ENCODE measurements around the gene NKPD1. TPM values are rescaled to one million over a fixed set of nuclear protein-coding genes. Genes with fewer than 3 reads are reported as not detected.

The NKPD1 gene
- total and polyA plus RNA-seq, 9 donors: 0.12 to 0.38 (median 0.16) TPM

DNA sequence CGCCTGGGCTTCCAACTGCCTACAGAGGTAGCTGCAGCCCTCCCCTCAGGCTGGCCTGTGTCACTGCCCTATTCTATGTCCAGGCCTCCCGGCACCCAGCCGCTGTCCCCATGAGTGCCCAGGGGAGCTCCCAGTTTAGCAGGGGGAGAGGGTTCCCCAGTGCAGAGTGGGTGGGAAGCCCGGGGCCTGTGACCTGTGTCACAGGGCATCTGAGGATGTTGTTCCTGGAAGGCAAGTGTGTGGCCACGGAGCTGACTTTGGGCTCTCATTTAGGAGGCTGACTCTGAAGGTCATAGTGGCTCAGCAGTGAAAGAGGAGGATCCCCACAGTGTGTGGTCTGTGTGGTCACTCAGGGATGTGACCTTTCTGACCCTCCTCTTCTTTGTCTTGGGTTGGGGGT lies 42.7 kb downstream of the NKPD1 start:
- Histone ChIP-seq H3K4me3 (ENCODE audit: low read length) (no peak overlapping the region), H3K27ac (ENCODE audit: low read length) (no peak overlapping the region), H3K27me3 (ENCODE audit: control insufficient read depth, insufficient read depth, low read length) (no peaks in the 10 kb centered on the region), H3K4me1 (ENCODE audit: control insufficient read depth, insufficient read depth, low read length) (peaks cover 76% of the 10 kb centered on the region), H3K36me3 (ENCODE audit: control insufficient read depth, insufficient read depth, low read length) (no peaks in the 10 kb centered on the region), H3K9me3 (replicated peaks; ENCODE audit: control insufficient read depth, low read depth, low read length) (no peaks in the 10 kb centered on the region)
- DNase-seq: no peak
- WGBS (ENCODE audit: insufficient coverage): 77% methylated on average over 5 of the region's 5 CpGs

DNA sequence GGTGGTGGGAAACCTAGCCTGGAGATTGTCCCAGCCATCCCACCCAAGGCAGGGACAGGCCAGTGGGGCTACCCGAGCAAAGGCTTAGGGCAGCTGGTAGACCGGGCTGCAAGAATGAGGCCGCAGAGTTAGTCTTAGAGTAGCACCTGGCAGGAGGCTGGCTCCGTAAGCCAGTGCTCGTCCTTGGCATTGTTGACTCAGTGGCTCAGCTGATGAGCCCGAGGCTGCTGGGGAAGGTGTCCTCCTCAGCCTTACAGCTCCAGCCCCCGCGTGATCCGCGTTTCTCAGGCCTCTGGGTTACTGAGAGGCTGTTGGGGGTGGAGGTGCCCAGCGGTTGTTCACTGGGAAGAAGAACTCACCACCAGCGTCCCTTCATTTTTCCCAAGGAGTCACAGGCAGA lies 43.1 kb downstream of the NKPD1 start:
- H3K27ac ChIP-seq (ENCODE audit: low read length): no peak overlapping the region
- WGBS (ENCODE audit: insufficient coverage): 77% methylated on average over 7 of the region's 12 CpGs
- DNase-seq: no peak

DNA sequence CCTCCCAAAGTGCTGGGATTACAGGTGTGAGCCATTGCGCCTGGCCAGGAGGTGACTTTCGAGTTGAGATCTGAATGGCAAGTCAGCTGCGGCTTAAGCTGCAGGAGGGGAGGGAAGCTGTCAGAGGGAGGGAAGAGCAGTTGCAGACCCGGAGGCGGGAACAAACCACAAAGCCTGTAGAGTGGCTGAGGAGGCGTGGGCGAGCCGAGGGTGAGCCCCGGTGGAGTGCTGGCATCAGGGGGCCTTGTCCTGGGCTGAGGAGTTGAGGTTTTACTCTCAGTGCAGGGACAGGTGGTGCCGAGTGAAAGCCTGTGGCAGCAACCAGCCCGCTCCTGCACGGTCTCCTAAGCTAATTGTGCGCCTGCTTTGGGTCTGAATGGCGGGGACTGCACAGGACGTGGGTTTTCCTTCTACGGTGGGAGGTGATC lies 43.6 kb downstream of the NKPD1 start:
- no peak for DNase-seq
- 42% methylated on average over 16 of the region's 16 CpGs for WGBS (ENCODE audit: insufficient coverage)
- Histone ChIP-seq H3K4me3 (ENCODE audit: low read length) (no peak overlapping the region), H3K27ac (ENCODE audit: low read length) (no peak overlapping the region), H3K9me3 (replicated peaks; ENCODE audit: control insufficient read depth, low read depth, low read length) (no peaks in the 10 kb centered on the region), H3K27me3 (ENCODE audit: control insufficient read depth, insufficient read depth, low read length) (no peaks in the 10 kb centered on the region), H3K36me3 (ENCODE audit: control insufficient read depth, insufficient read depth, low read length) (peaks cover 6% of the 10 kb centered on the region), H3K4me1 (ENCODE audit: control insufficient read depth, insufficient read depth, low read length) (peaks cover 78% of the 10 kb centered on the region)

More for the DNA sequence above, 43.1 kb downstream of the NKPD1 start:
- Histone ChIP-seq H3K36me3 (ENCODE audit: control insufficient read depth, insufficient read depth, low read length) (peaks cover 1% of the 10 kb centered on the region), H3K4me1 (ENCODE audit: control insufficient read depth, insufficient read depth, low read length) (peaks cover 77% of the 10 kb centered on the region), H3K9me3 (replicated peaks; ENCODE audit: control insufficient read depth, low read depth, low read length) (no peaks in the 10 kb centered on the region), H3K4me3 (ENCODE audit: low read length) (no peak overlapping the region), H3K27me3 (ENCODE audit: control insufficient read depth, insufficient read depth, low read length) (no peaks in the 10 kb centered on the region)

DNA sequence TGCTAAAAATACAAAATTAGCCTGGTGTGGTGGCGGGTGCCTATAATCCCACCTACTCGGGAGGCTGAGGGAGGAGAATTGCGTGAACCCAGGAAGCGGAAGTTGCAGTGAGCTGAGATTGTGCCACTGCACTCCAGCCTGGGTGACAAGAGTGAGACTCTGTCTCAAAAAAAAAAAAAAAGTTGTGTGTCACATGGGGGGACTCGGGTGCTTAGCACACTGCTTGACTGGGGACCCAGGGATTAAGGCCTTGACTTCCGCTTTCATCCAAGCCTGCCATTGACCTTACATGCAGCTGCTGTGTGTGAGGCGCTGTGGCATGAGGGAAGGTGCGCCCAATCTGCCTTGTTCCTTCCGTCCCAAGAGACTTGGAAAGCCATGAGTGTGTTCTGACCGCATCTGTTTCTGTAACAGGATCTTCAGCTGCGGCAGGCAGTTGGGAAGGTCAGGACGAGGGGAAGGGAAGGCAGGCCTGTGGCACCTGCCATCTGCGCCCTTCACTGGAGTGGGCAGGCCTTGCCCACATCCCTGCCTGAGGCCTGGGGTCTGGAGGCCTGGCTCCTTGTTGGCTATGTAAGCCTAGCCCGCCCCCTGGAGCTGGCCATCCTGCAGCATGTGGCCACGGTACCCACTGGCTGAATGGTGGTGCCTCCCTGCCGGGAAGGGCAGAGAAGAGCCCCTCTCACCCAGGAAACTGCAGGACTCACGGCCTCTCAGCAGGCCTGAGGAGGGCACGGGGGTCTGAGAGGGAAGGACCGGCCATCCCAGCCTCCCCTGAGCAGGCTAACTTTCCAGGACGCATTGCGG lies 44.8 kb downstream of the NKPD1 start:
- peak; percentile 82 for DNase-seq
- Histone ChIP-seq H3K9me3 (replicated peaks; ENCODE audit: control insufficient read depth, low read depth, low read length) (no peaks in the 10 kb centered on the region), H3K4me1 (ENCODE audit: control insufficient read depth, insufficient read depth, low read length) (peaks cover 71% of the 10 kb centered on the region), H3K27me3 (ENCODE audit: control insufficient read depth, insufficient read depth, low read length) (no peaks in the 10 kb centered on the region), H3K36me3 (ENCODE audit: control insufficient read depth, insufficient read depth, low read length) (peaks cover 7% of the 10 kb centered on the region), H3K27ac (ENCODE audit: low read length) (peak overlapping the region; percentile 75), H3K4me3 (ENCODE audit: low read length) (no peak overlapping the region)
- 85% methylated on average over 16 of the region's 21 CpGs for WGBS (ENCODE audit: insufficient coverage)

DNA sequence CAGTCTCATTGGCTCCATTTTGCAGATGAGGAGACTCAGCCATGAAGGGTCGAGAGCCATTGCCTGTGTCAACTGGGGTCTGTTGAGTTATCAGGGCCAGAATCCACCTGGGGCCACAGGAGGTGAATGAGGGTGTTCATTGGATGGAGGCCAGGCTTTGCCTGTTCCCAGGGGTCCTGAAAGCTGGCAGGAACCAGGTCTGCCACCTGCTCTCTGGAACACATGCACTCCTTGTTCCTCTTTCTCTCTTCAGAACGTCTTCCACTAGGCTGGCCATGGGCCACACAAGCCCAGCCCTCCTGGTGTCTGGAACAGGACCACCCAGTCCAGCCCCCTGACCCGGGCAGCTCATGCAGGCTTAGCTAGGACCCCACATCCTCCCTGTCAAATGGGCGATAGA lies 46.7 kb downstream of the NKPD1 start:
- Histone ChIP-seq H3K4me3 (ENCODE audit: low read length) (no peak overlapping the region), H3K27me3 (ENCODE audit: control insufficient read depth, insufficient read depth, low read length) (no peaks in the 10 kb centered on the region), H3K36me3 (ENCODE audit: control insufficient read depth, insufficient read depth, low read length) (peaks cover 8% of the 10 kb centered on the region), H3K4me1 (ENCODE audit: control insufficient read depth, insufficient read depth, low read length) (peaks cover 66% of the 10 kb centered on the region), H3K27ac (ENCODE audit: low read length) (no peak overlapping the region), H3K9me3 (replicated peaks; ENCODE audit: control insufficient read depth, low read depth, low read length) (no peaks in the 10 kb centered on the region)
- 58% methylated on average over 2 of the region's 4 CpGs for WGBS (ENCODE audit: insufficient coverage)
- DNase-seq: no peak

DNA sequence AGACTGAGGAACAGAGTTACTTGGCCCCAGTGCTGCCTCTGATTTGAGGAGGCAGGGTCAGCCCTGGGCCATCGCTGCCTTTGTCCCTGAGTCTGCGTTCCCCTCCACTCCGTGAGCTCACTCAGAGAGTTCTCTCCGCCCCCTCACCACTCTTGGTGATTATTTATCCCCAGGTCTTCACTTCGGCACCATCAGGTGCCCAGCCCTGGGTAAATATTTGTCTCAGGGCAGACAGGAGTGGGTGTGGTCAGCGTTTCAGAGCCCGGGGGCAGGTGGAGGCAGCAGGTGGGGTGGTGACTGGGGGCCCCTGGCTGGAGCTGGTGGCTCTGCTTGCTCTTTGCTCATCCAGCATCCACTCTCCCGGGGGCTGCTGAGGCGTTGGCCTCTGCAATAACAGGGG lies 47.2 kb downstream of the NKPD1 start:
- H3K4me1 ChIP-seq (ENCODE audit: control insufficient read depth, insufficient read depth, low read length): peaks cover 62% of the 10 kb centered on the region

DNA sequence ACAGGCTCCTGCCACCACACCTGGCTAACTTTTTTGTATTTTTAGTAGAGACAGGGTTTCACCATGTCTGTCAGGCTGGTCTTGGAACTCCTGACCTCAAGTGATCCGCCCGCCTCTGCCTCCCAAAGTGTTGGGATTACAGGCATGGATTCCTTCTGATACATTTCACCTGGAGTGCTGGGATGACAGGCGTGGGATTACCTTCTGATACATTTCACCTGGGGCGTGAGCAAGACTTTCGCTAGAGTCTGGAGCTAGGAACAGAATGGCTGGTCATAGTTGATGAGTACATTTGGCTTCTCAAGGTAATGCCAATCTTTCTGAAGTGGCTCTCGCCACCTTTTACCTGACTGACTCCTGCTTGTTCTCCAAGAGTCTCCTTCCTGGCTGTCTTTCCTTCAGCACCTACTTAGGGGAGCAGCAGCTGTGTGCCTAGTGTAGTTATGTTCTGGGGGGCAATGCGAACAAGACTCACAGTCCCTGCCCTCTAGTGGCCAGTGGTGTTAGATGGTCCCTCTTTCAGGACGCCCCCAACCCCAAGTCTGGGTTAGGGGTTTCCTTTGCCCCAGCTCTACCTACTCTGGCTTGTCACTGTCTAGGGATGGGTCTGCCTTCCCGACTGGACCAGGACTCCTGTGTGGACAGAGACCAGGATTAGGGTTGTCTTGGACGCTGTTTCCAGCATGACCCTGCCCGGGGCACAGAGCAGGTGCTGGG lies 48.5 kb downstream of the NKPD1 start:
- DNase-seq: no peak
- no peaks in the 10 kb centered on the region for H3K27me3 ChIP-seq (ENCODE audit: control insufficient read depth, insufficient read depth, low read length)
- H3K36me3 ChIP-seq (ENCODE audit: control insufficient read depth, insufficient read depth, low read length): peaks cover 9% of the 10 kb centered on the region
- no peaks in the 10 kb centered on the region for H3K9me3 ChIP-seq (replicated peaks; ENCODE audit: control insufficient read depth, low read depth, low read length)
- 92% methylated on average over 8 of the region's 11 CpGs for WGBS (ENCODE audit: insufficient coverage)
- H3K4me3 ChIP-seq (ENCODE audit: low read length): no peak overlapping the region
- H3K27ac ChIP-seq (ENCODE audit: low read length): no peak overlapping the region
- peaks cover 48% of the 10 kb centered on the region for H3K4me1 ChIP-seq (ENCODE audit: control insufficient read depth, insufficient read depth, low read length)

More for the DNA sequence above, 47.2 kb downstream of the NKPD1 start:
- peaks cover 9% of the 10 kb centered on the region for H3K36me3 ChIP-seq (ENCODE audit: control insufficient read depth, insufficient read depth, low read length)
- H3K27me3 ChIP-seq (ENCODE audit: control insufficient read depth, insufficient read depth, low read length): no peaks in the 10 kb centered on the region
- 73% methylated on average over 6 of the region's 9 CpGs for WGBS (ENCODE audit: insufficient coverage)
- H3K27ac ChIP-seq (ENCODE audit: low read length): no peak overlapping the region
- H3K9me3 ChIP-seq (replicated peaks; ENCODE audit: control insufficient read depth, low read depth, low read length): no peaks in the 10 kb centered on the region
- H3K4me3 ChIP-seq (ENCODE audit: low read length): no peak overlapping the region
- no peak for DNase-seq

Other genes with a start within 250 kb of the NKPD1 start
- 25.0 TPM for gene APOC1, start 246.4 kb downstream of the NKPD1 start, total RNA-seq
- 10 to 100 TPM; 13.5 to 25.2 (median 15.7) TPM for gene APOC1, start 246.4 kb downstream of the NKPD1 start, polyA plus RNA-seq (ENCODE audit: insufficient read depth in 1 of 8, insufficient read length in 8 of 8, low replicate concordance in 1 of 8)
- not detected for gene APOC4, start 218.7 kb downstream of the NKPD1 start, total RNA-seq
- gene APOC4, start 218.7 kb downstream of the NKPD1 start, polyA plus RNA-seq (ENCODE audit: insufficient read depth in 1 of 8, insufficient read length in 8 of 8, low replicate concordance in 1 of 8): not detected
- 0.44 TPM for gene APOC2, start 214.9 kb downstream of the NKPD1 start, total RNA-seq
- gene APOC2, start 214.9 kb downstream of the NKPD1 start, polyA plus RNA-seq (ENCODE audit: insufficient read depth in 1 of 8, insufficient read length in 8 of 8, low replicate concordance in 1 of 8): 1 to 10 TPM in 3 of 8 donors, under 1 TPM in 2, not detected in 3; 0.33 to 8.8 (median 4.5) TPM
- 18.7 TPM for gene CLPTM1, start 205.6 kb downstream of the NKPD1 start, total RNA-seq
- gene CLPTM1, start 205.6 kb downstream of the NKPD1 start, polyA plus RNA-seq (ENCODE audit: insufficient read depth in 1 of 8, insufficient read length in 8 of 8, low replicate concordance in 1 of 8): 10 to 100 TPM; 45.7 to 64.6 (median 57.2) TPM
- 2.0 TPM for gene RELB, start 159.5 kb downstream of the NKPD1 start, total RNA-seq
- 1 to 10 TPM; 3.8 to 6.0 (median 5.3) TPM for gene RELB, start 159.5 kb downstream of the NKPD1 start, polyA plus RNA-seq (ENCODE audit: insufficient read depth in 1 of 8, insufficient read length in 8 of 8, low replicate concordance in 1 of 8)
- gene CLASRP, start 121.9 kb downstream of the NKPD1 start, total RNA-seq: 22.8 TPM
- 10 to 100 TPM; 38.2 to 56.2 (median 45.6) TPM for gene CLASRP, start 121.9 kb downstream of the NKPD1 start, polyA plus RNA-seq (ENCODE audit: insufficient read depth in 1 of 8, insufficient read length in 8 of 8, low replicate concordance in 1 of 8)
- gene ZNF296, start 84.5 kb downstream of the NKPD1 start, total RNA-seq: 0.13 TPM
- gene ZNF296, start 84.5 kb downstream of the NKPD1 start, polyA plus RNA-seq (ENCODE audit: insufficient read depth in 1 of 8, insufficient read length in 8 of 8, low replicate concordance in 1 of 8): 1 to 10 TPM in 3 of 8 donors, under 1 TPM in 5; 0.29 to 1.5 (median 0.80) TPM
- gene GEMIN7, start 81.7 kb downstream of the NKPD1 start, total RNA-seq: 13.8 TPM
- gene GEMIN7, start 81.7 kb downstream of the NKPD1 start, polyA plus RNA-seq (ENCODE audit: insufficient read depth in 1 of 8, insufficient read length in 8 of 8, low replicate concordance in 1 of 8): 10 to 100 TPM; 19.9 to 25.3 (median 21.8) TPM
- gene PPP1R37, start 67.8 kb downstream of the NKPD1 start, total RNA-seq: 20.4 TPM
- gene PPP1R37, start 67.8 kb downstream of the NKPD1 start, polyA plus RNA-seq (ENCODE audit: insufficient read depth in 1 of 8, insufficient read length in 8 of 8, low replicate concordance in 1 of 8): 10 to 100 TPM; 19.4 to 29.3 (median 24.7) TPM
- gene TRAPPC6A, start 17.3 kb upstream of the NKPD1 start, total RNA-seq: 18.4 TPM
- gene TRAPPC6A, start 17.3 kb upstream of the NKPD1 start, polyA plus RNA-seq (ENCODE audit: insufficient read depth in 1 of 8, insufficient read length in 8 of 8, low replicate concordance in 1 of 8): 10 to 100 TPM; 18.4 to 31.6 (median 25.1) TPM
- gene BLOC1S3, start 17.8 kb upstream of the NKPD1 start, total RNA-seq: 1.8 TPM
- 1 to 10 TPM; 5.2 to 8.4 (median 7.3) TPM for gene BLOC1S3, start 17.8 kb upstream of the NKPD1 start, polyA plus RNA-seq (ENCODE audit: insufficient read depth in 1 of 8, insufficient read length in 8 of 8, low replicate concordance in 1 of 8)
- gene EXOC3L2, start 84.4 kb upstream of the NKPD1 start, total RNA-seq: 1.9 TPM
- gene EXOC3L2, start 84.4 kb upstream of the NKPD1 start, polyA plus RNA-seq (ENCODE audit: insufficient read depth in 1 of 8, insufficient read length in 8 of 8, low replicate concordance in 1 of 8): 1 to 10 TPM in 7 of 8 donors, under 1 TPM in 1; 0.93 to 2.0 (median 1.6) TPM
- 11.1 TPM for gene MARK4, start 90.3 kb upstream of the NKPD1 start, total RNA-seq
- gene MARK4, start 90.3 kb upstream of the NKPD1 start, polyA plus RNA-seq (ENCODE audit: insufficient read depth in 1 of 8, insufficient read length in 8 of 8, low replicate concordance in 1 of 8): 10 to 100 TPM; 29.0 to 38.9 (median 35.8) TPM
- 2,005 TPM for gene CKM, start 161.9 kb upstream of the NKPD1 start, total RNA-seq
- gene CKM, start 161.9 kb upstream of the NKPD1 start, polyA plus RNA-seq (ENCODE audit: insufficient read depth in 1 of 8, insufficient read length in 8 of 8, low replicate concordance in 1 of 8): 1,000 to 10,000 TPM; 1,629 to 3,729 (median 3,028) TPM
- 0.09 TPM for gene KLC3, start 179.8 kb upstream of the NKPD1 start, total RNA-seq
- 1 to 10 TPM in 1 of 8 donors, under 1 TPM in 6, not detected in 1; 0.14 to 5.9 (median 0.28) TPM for gene KLC3, start 179.8 kb upstream of the NKPD1 start, polyA plus RNA-seq (ENCODE audit: insufficient read depth in 1 of 8, insufficient read length in 8 of 8, low replicate concordance in 1 of 8)
- 6.6 TPM for gene ERCC2, start 209.6 kb upstream of the NKPD1 start, total RNA-seq
- gene ERCC2, start 209.6 kb upstream of the NKPD1 start, polyA plus RNA-seq (ENCODE audit: insufficient read depth in 1 of 8, insufficient read length in 8 of 8, low replicate concordance in 1 of 8): 10 to 100 TPM; 13.5 to 19.9 (median 15.3) TPM
- 1.7 TPM for gene PPP1R13L, start 244.1 kb upstream of the NKPD1 start, total RNA-seq
- gene PPP1R13L, start 244.1 kb upstream of the NKPD1 start, polyA plus RNA-seq (ENCODE audit: insufficient read depth in 1 of 8, insufficient read length in 8 of 8, low replicate concordance in 1 of 8): 1 to 10 TPM; 2.7 to 8.4 (median 3.5) TPM
- gene POLR1G, start 245.7 kb upstream of the NKPD1 start, total RNA-seq: 7.7 TPM
- gene POLR1G, start 245.7 kb upstream of the NKPD1 start, polyA plus RNA-seq (ENCODE audit: insufficient read depth in 1 of 8, insufficient read length in 8 of 8, low replicate concordance in 1 of 8): 1 to 10 TPM; 4.4 to 8.9 (median 6.2) TPM

All from muscle of leg (tissue), 11 donors.